HL-60 (cell line): ENCODE data around the gene MAPK12.

Source experiments
- CTCF ChIP-seq: IDR thresholded peaks from one replicate; pipeline ENCODE4 v1.5.1; 2011; ENCODE audit warnings: low read length, control low read depth, inconsistent platforms; ENCODE audit not compliant: insufficient read depth
- GABPA ChIP-seq: IDR thresholded peaks from 2 replicates; pipeline ENCODE4 v1.6.1; 2012; ENCODE audit warnings: low read depth
- POLR2AphosphoS5 ChIP-seq: IDR thresholded peaks from 2 replicates; pipeline ENCODE4 v1.6.1; 2012; ENCODE audit warnings: low read depth
- REST ChIP-seq: IDR thresholded peaks from 2 replicates; pipeline ENCODE4 v1.6.1; 2012; ENCODE audit warnings: low read depth; ENCODE audit not compliant: insufficient replicate concordance

- TF ChIP-seq CTCF (no peak), POLR2AphosphoS5 (peak; percentile 39; the same call in 1 of the 2 replicates), GABPA (no peak), REST (no peak)
Observed at GRCh38 chr22:50247748-50248147, 13.7 kb downstream of the MAPK12 start.
